Spleen (tissue), 11 donors: ENCODE results near the gene XPR1. TPM values are rescaled to one million over a fixed set of nuclear protein-coding genes. Genes with fewer than 3 reads are reported as not detected.

ENCODE experiments used
- DNase-seq: peaks from one replicate; pipeline ENCODE4 v3.0.0-alpha.2; 2020
- H3K27ac ChIP-seq, 8 donors: fragments of 200-600 bp; sonication (generic) in 7 of 8; 1 replicate in 4 of 8; 2 replicates in 4 of 8; pipeline versions ENCODE4 v1.5.0 to v1.8.0; 2016 to 2021; ENCODE audit warnings: inconsistent platforms in 4 of 8, mild to moderate bottlenecking in 4 of 8, moderate library complexity in 1 of 8
- H3K27me3 ChIP-seq, 7 donors: fragments of 200-600 bp; sonication (generic) in 6 of 7; replicated peaks in 1 of 7; 1 replicate in 4 of 7; 2 replicates in 3 of 7; pipeline versions ENCODE4 v1.5.0 to v1.8.0; 2016 to 2021; ENCODE audit warnings: inconsistent platforms in 3 of 7, mild to moderate bottlenecking in 1 of 7
- H3K36me3 ChIP-seq, 6 donors: fragments of 200-600 bp; sonication (generic) in 5 of 6; 1 replicate in 4 of 6; 2 replicates in 2 of 6; pipeline versions ENCODE4 v1.5.0 to v1.8.0; 2016 to 2021; ENCODE audit warnings: inconsistent platforms in 2 of 6
- H3K4me1 ChIP-seq, 6 donors: fragments of 200-600 bp; sonication (generic) in 5 of 6; 1 replicate in 3 of 6; 2 replicates in 3 of 6; pipeline versions ENCODE4 v1.5.0 to v1.8.0; 2016 to 2021; ENCODE audit warnings: inconsistent platforms in 3 of 6
- H3K4me3 ChIP-seq, 8 donors: fragments of 200-600 bp; sonication (generic) in 7 of 8; 1 replicate in 4 of 8; 2 replicates in 4 of 8; pipeline versions ENCODE4 v1.5.0 to v1.8.0; 2016 to 2021; ENCODE audit warnings: inconsistent platforms in 4 of 8, mild to moderate bottlenecking in 4 of 8, moderate library complexity in 2 of 8
- H3K9me3 ChIP-seq, 8 donors: fragments of 200-600 bp; sonication (generic) in 7 of 8; 1 replicate in 4 of 8; 2 replicates in 4 of 8; pipeline versions ENCODE4 v1.5.0 to v1.8.0; 2016 to 2021; ENCODE audit warnings: inconsistent platforms in 4 of 8
- CTCF ChIP-seq, 11 experiments: fragments of 200-600 bp in 7 of 11; fragments of 450-650 bp in 4 of 11; sonication (generic) in 4 of 11; IDR thresholded peaks in 8 of 11; conservative IDR thresholded peaks in 3 of 11; 1 replicate in 7 of 11; 2 replicates in 4 of 11; pipeline versions ENCODE4 v1.4.0 to v1.8.0; 2016 to 2021; ENCODE audit warnings: antibody characterized with exemption in 11 of 11, inconsistent platforms in 4 of 11, mild to moderate bottlenecking in 1 of 11
- POLR2A ChIP-seq, 3 donors: fragments of 450-650 bp; IDR thresholded peaks; one replicate each; pipeline ENCODE4 v1.5.1; 2017; ENCODE audit warnings: antibody characterized with exemption in 3 of 3, mild to moderate bottlenecking in 1 of 3
- POLR2AphosphoS5 ChIP-seq, 3 donors: sonication (generic); formaldehyde crosslinking; IDR thresholded peaks; one replicate each; pipeline ENCODE4 v1.5.1; 2017; ENCODE audit warnings: antibody characterized with exemption in 3 of 3
- WGBS, 5 donors: extraction: QIAGEN DNeasy Blood & Tissue Kit in 3 of 5; methylation state at CpG; one replicate each; pipeline versions ENCODE4 v1.1.5 to v1.1.7; 2013 to 2018; 5-methylcytosine and 5-hydroxymethylcytosine counted together
- intact Hi-C: fragments of 100-400 bp; cut with DNase I; formaldehyde crosslinking; loops from one replicate; pipeline ENCODE4 v1.15.0; 2023; ENCODE audit warnings: low total_unique reads
- polyA plus RNA-seq, 3 donors: library from polyadenylated mRNA; stranded (reverse); fragments of 200-250 nt; gene quantifications; one replicate each; pipeline ENCODE4 v1.2.1, GENCODE V29; 2013
- total RNA-seq, 7 donors: library from RNA; depleted of rRNA in 3 of 7; stranded (reverse); fragments of >200 nt in 3 of 7; fragmentation: NEBNext Ultra II Directional in 4 of 7; extraction: Animal tissue kit (Norgen Biotek cat#: 25700) in 4 of 7; gene quantifications; one replicate each; pipeline versions ENCODE4 v1.1.0 to v1.2.1, GENCODE V29; 2016 to 2021
- donor health status: healthy with polysubstance abuse.
- donor health status: DM: no; HTN: no; CAD: no; lungs with moderate emphysema.
- donor health status: DM: no; HTN: no; CAD: no.
- donor health status: Bipolar disorder and iron deficiency.
- donor health status: healthy.
- donor health status: DM: no; HTN: no; CAD: no.
- donor health status: DM: yes; HTN: yes; CAD: no.

XPR1 gene
- total and polyA plus RNA-seq, 10 donors, result 2.3 to 26.8 (median 18.1) TPM

GRCh38 chr1:180909005-180909414 lies 277.2 kb downstream of the XPR1 start:
- no peak for DNase-seq
- H3K27me3 ChIP-seq, result peaks cover 0 to 27% (median 19%) of the 10 kb centered on the region in 7 donors
- intact Hi-C loops, result no loop called here
- H3K36me3 ChIP-seq, result no peaks in the 10 kb centered on the region
- peaks cover 0 to 32% (median 18%) of the 10 kb centered on the region in 6 donors for H3K4me1 ChIP-seq
- H3K4me3 ChIP-seq, result no peak overlapping the region
- H3K27ac ChIP-seq, result no peak overlapping the region
- H3K9me3 ChIP-seq, result no peaks in the 10 kb centered on the region
- TF ChIP-seq POLR2AphosphoS5 (IDR thresholded peaks at IDR 0.05) (no peak), CTCF (IDR thresholded peaks at IDR 0.05 in 8 of 11, conservative IDR thresholded peaks at IDR 0.05 in 3 of 11) (no peak), POLR2A (IDR thresholded peaks at IDR 0.05) (no peak)
- 60 to 76% (median 73%) methylated on average over 3 of the region's 3 CpGs for WGBS, 5 donors

GRCh38 chr1:180909462-180909976 lies 277.7 kb downstream of the XPR1 start:
- WGBS, 5 donors, result 56 to 74% (median 70%) methylated on average over 5 of the region's 5 CpGs
- DNase-seq, result no peak
- Histone ChIP-seq H3K4me1 (peaks cover 0 to 36% (median 19%) of the 10 kb centered on the region in 6 donors), H3K4me3 (no peak overlapping the region), H3K27me3 (peaks cover 0 to 32% (median 19%) of the 10 kb centered on the region in 7 donors), H3K27ac (no peak overlapping the region), H3K9me3 (no peaks in the 10 kb centered on the region), H3K36me3 (no peaks in the 10 kb centered on the region)
- intact Hi-C loops, result no loop called here
- TF ChIP-seq POLR2AphosphoS5 (IDR thresholded peaks at IDR 0.05) (no peak), CTCF (IDR thresholded peaks at IDR 0.05 in 8 of 11, conservative IDR thresholded peaks at IDR 0.05 in 3 of 11) (no peak), POLR2A (IDR thresholded peaks at IDR 0.05) (no peak)

GRCh38 chr1:180911640-180912191 lies 279.9 kb downstream of the XPR1 start:
- H3K9me3 ChIP-seq, result no peaks in the 10 kb centered on the region
- H3K4me1 ChIP-seq, result peaks cover 0 to 36% (median 19%) of the 10 kb centered on the region in 6 donors
- no peak for DNase-seq
- intact Hi-C loops, result no loop called here
- TF ChIP-seq POLR2A (IDR thresholded peaks at IDR 0.05), result no peak
- no peak for TF ChIP-seq POLR2AphosphoS5 (IDR thresholded peaks at IDR 0.05)
- no peak for TF ChIP-seq CTCF (IDR thresholded peaks at IDR 0.05 in 8 of 11, conservative IDR thresholded peaks at IDR 0.05 in 3 of 11)
- WGBS, 5 donors, result 29 to 36% (median 34%) methylated on average over 17 of the region's 17 CpGs
- peak overlapping the region; percentile 33 to 71 (median 54) for H3K4me3 ChIP-seq
- peaks cover 0 to 40% (median 19%) of the 10 kb centered on the region in 7 donors for H3K27me3 ChIP-seq
- peak overlapping the region in 6 of 8 donors; percentile 80 to 86 (median 82) for H3K27ac ChIP-seq
- H3K36me3 ChIP-seq, result no peaks in the 10 kb centered on the region

GRCh38 chr1:180912211-180912800 lies 280.5 kb downstream of the XPR1 start:
- H3K9me3 ChIP-seq, result no peaks in the 10 kb centered on the region
- peak overlapping the region in 7 of 8 donors; percentile 73 to 86 (median 82) for H3K27ac ChIP-seq
- H3K4me3 ChIP-seq, result peak overlapping the region; percentile 33 to 71 (median 54)
- no peak for DNase-seq
- intact Hi-C loops, result no loop called here
- H3K36me3 ChIP-seq, result no peaks in the 10 kb centered on the region
- TF ChIP-seq CTCF (IDR thresholded peaks at IDR 0.05 in 8 of 11, conservative IDR thresholded peaks at IDR 0.05 in 3 of 11), result no peak
- peak in 1 of 3 donors; percentile 5 for TF ChIP-seq POLR2AphosphoS5 (IDR thresholded peaks at IDR 0.05)
- H3K4me1 ChIP-seq, result peaks cover 0 to 36% (median 19%) of the 10 kb centered on the region in 6 donors
- peaks cover 0 to 40% (median 19%) of the 10 kb centered on the region in 7 donors for H3K27me3 ChIP-seq
- 0 to 1% (median 1%) methylated on average over 21 to 71 of the region's 71 CpGs for WGBS, 5 donors
